HPDE6-E6E7 (cell line): ENCODE results near the gene RABGGTA.

Experiments used
- DNase-seq: peaks from one replicate; pipeline ENCODE4 v3.0.0; 2011; ENCODE audit warnings: missing footprints; ENCODE audit errors: extremely low spot score

The RABGGTA gene

GRCh38 chr14:24280797-24281460 lies 9.5 kb upstream of the RABGGTA start:
- DNase-seq: no peak

- peak; percentile 35 for DNase-seq
Observed at GRCh38 chr14:24279301-24280186, 8.1 kb upstream of the RABGGTA start.

GRCh38 chr14:24278424-24278823 lies 7.0 kb upstream of the RABGGTA start:
- no peak for DNase-seq

GRCh38 chr14:24277606-24278321 lies 6.4 kb upstream of the RABGGTA start:
- DNase-seq: no peak

GRCh38 chr14:24277071-24277470 lies 5.7 kb upstream of the RABGGTA start:
- no peak for DNase-seq

GRCh38 chr14:24274101-24274543 lies 2.7 kb upstream of the RABGGTA start:
- DNase-seq: peak; percentile 83

GRCh38 chr14:24273422-24273998 lies 2.1 kb upstream of the RABGGTA start:
- DNase-seq: no peak

GRCh38 chr14:24272467-24272866 lies 1.1 kb upstream of the RABGGTA start:
- DNase-seq: no peak

- DNase-seq: no peak
Observed at GRCh38 chr14:24271834-24272263, 452 bp upstream of the RABGGTA start.

GRCh38 chr14:24270537-24271133 lies 762 bp downstream of the RABGGTA start:
- DNase-seq: no peak

- no peak for DNase-seq
Observed at GRCh38 chr14:24269910-24270536, 1.4 kb downstream of the RABGGTA start.

- no peak for DNase-seq
Observed at GRCh38 chr14:24269368-24269767, 2.0 kb downstream of the RABGGTA start.

GRCh38 chr14:24268225-24268624 lies 3.2 kb downstream of the RABGGTA start:
- no peak for DNase-seq

GRCh38 chr14:24267516-24267915 lies 3.9 kb downstream of the RABGGTA start:
- no peak for DNase-seq

GRCh38 chr14:24266344-24267244 lies 4.8 kb downstream of the RABGGTA start:
- no peak for DNase-seq

GRCh38 chr14:24264298-24264697 lies 7.1 kb downstream of the RABGGTA start:
- DNase-seq: peak; percentile 56

GRCh38 chr14:24263848-24264247 lies 7.5 kb downstream of the RABGGTA start:
- peak; percentile 41 for DNase-seq

- DNase-seq: no peak
Observed at GRCh38 chr14:24262821-24263733, 8.3 kb downstream of the RABGGTA start, which contains the start of gene TGM1. TGM1 (minus strand) TSS chr14:24263177; CDS start chr14:24262352, 825 bp downstream.

GRCh38 chr14:24261969-24262327 lies 9.4 kb downstream of the RABGGTA start:
- DNase-seq: no peak
